Right atrium auricular region (tissue), 2 donors: Measurements from ENCODE around the gene LINGO1. TPM values are rescaled to one million over a fixed set of nuclear protein-coding genes. Genes with fewer than 3 reads are reported as not detected.

Source experiments
- DNase-seq: peaks from one replicate; pipeline ENCODE4 v3.0.0-alpha.2; 2019; ENCODE audit warnings: low spot score
- H3K27ac ChIP-seq, 2 donors: fragments of 200-600 bp; sonication (generic); 1 replicate in 1 of 2; 2 replicates in 1 of 2; pipeline ENCODE4 v1.5.1; 2016 to 2019
- H3K27me3 ChIP-seq, 2 donors: fragments of 200-600 bp; sonication (generic); one replicate each; pipeline versions ENCODE4 v1.5.1 to v1.6.0; 2017 to 2019
- H3K36me3 ChIP-seq: fragments of 200-600 bp; sonication (generic); one replicate; pipeline ENCODE4 v1.5.1; 2016
- H3K4me1 ChIP-seq, 2 donors: fragments of 200-600 bp; sonication (generic); one replicate each; pipeline versions ENCODE4 v1.5.1 to v1.6.0; 2017 to 2019
- H3K4me3 ChIP-seq, 2 donors: fragments of 200-600 bp; sonication (generic); 1 replicate in 1 of 2; 2 replicates in 1 of 2; pipeline ENCODE4 v1.5.1; 2017 to 2019; ENCODE audit warnings: mild to moderate bottlenecking in 1 of 2, moderate library complexity in 1 of 2
- H3K9me3 ChIP-seq, 2 donors: fragments of 200-600 bp; sonication (generic); one replicate each; pipeline ENCODE4 v1.5.1; 2019
- total RNA-seq, 2 donors: library from RNA; depleted of rRNA; stranded (reverse); fragments of >200 nt; gene quantifications; one replicate each; pipeline ENCODE4 v1.1.0, GENCODE V29; 2016
- TF ChIP-seq, protein P1 (sequence below), 2 donors: fragments of 200-600 bp; sonication (generic); IDR thresholded peaks; one replicate each; pipeline ENCODE4 v1.5.1; 2019; ENCODE audit warnings: antibody characterized with exemption in 2 of 2

Gene LINGO1
- total RNA-seq, 2 donors from 2014 or later: 7.0 to 9.4 TPM

GRCh38 chr15:77630056-77630455 is 2.7 kb downstream of the LINGO1 start:
- H3K4me3 ChIP-seq: no peak overlapping the region
- TF ChIP-seq, protein P1, sequence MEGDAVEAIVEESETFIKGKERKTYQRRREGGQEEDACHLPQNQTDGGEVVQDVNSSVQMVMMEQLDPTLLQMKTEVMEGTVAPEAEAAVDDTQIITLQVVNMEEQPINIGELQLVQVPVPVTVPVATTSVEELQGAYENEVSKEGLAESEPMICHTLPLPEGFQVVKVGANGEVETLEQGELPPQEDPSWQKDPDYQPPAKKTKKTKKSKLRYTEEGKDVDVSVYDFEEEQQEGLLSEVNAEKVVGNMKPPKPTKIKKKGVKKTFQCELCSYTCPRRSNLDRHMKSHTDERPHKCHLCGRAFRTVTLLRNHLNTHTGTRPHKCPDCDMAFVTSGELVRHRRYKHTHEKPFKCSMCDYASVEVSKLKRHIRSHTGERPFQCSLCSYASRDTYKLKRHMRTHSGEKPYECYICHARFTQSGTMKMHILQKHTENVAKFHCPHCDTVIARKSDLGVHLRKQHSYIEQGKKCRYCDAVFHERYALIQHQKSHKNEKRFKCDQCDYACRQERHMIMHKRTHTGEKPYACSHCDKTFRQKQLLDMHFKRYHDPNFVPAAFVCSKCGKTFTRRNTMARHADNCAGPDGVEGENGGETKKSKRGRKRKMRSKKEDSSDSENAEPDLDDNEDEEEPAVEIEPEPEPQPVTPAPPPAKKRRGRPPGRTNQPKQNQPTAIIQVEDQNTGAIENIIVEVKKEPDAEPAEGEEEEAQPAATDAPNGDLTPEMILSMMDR (IDR thresholded peaks at IDR 0.05): no peak
- peaks cover 0 to 8% of the 10 kb centered on the region in 2 donors for H3K27me3 ChIP-seq
- H3K4me1 ChIP-seq: peaks cover 0 to 35% of the 10 kb centered on the region in 2 donors
- H3K36me3 ChIP-seq: no peaks in the 10 kb centered on the region
- H3K9me3 ChIP-seq: no peaks in the 10 kb centered on the region
- no peak for DNase-seq
- H3K27ac ChIP-seq: no peak overlapping the region

DNA sequence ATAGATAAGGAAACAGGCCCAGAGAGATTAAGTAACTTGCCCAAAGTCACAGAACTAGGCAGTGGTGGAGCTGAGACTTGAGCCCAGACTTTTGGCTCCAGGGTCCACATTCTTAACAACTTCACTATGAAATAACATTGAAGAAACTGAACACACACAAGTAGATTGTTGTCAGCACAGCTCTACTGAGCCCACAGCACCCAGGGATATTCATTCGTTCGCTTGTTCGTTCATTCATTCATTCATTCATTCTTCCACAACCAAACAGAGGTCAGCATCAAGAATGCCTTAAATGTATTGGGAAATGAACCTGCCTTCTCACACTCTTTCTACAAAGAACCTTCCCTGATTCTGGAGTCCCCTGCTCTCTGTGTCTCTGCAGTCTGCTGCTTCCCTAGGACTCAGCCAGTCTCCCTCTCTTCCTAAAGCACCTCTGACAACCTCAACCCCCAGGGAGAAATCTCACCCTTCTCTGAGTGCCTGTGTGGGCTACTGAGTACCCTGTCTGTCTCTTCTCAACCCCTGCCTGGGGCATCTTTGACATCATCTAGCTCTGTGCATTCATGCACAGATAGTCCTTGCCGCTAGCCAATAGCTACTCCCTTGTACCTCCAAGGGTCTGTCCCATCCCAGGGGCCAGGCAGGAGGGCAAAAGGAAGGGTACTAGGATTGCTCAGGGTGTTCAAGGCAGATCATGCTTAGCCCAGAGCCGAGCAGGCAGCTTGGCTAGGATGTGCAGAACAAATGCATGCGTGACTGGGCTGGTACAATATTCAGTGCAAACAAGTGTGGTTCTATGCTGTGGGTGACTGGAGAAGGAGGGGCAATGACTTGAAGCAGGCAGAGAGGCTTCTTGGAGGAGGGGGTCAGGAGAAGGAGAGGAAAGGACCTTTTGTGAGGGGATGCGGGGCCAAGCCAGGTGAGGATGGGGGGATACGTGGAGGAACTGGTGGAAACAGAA is 3.4 kb downstream of the LINGO1 start:
- Histone ChIP-seq H3K27ac (no peak overlapping the region), H3K27me3 (peaks cover 0 to 2% of the 10 kb centered on the region in 2 donors), H3K4me1 (peaks cover 0 to 29% of the 10 kb centered on the region in 2 donors), H3K9me3 (no peaks in the 10 kb centered on the region), H3K36me3 (no peaks in the 10 kb centered on the region), H3K4me3 (no peak overlapping the region)
- TF ChIP-seq, protein P1 (IDR thresholded peaks at IDR 0.05): no peak
- DNase-seq: no peak

- Histone ChIP-seq H3K36me3 (no peaks in the 10 kb centered on the region), H3K4me3 (no peak overlapping the region), H3K9me3 (no peaks in the 10 kb centered on the region), H3K27me3 (no peaks in the 10 kb centered on the region), H3K4me1 (peaks cover 0 to 22% of the 10 kb centered on the region in 2 donors), H3K27ac (no peak overlapping the region)
- no peak for DNase-seq
- TF ChIP-seq, protein P1 (IDR thresholded peaks at IDR 0.05): no peak
Measured at GRCh38 chr15:77628010-77628409, 4.7 kb downstream of the LINGO1 start.

DNA sequence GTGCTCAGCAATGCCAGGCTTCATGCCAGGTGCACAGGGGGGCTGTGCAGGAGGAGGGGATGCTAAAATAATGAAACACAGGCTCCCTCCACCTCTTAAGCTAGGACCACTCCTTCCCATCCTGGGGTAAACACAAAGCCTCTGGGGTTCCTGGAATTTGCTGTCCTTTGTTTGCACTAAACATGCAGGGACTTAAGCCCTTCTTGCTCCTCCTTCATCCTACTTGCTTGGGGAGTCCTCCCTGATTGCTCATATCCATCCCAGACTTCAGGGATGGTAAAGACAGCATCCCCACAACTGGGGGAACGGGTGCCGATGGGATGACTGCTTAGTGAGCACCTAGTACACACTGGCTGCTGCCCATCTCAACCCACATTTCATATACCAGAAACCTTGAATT is 5.1 kb downstream of the LINGO1 start:
- Histone ChIP-seq H3K27ac (no peak overlapping the region), H3K4me1 (peaks cover 0 to 24% of the 10 kb centered on the region in 2 donors), H3K27me3 (no peaks in the 10 kb centered on the region), H3K4me3 (no peak overlapping the region), H3K9me3 (no peaks in the 10 kb centered on the region), H3K36me3 (no peaks in the 10 kb centered on the region)
- TF ChIP-seq, protein P1 (IDR thresholded peaks at IDR 0.05): no peak
- no peak for DNase-seq

- no peaks in the 10 kb centered on the region for H3K27me3 ChIP-seq
- H3K9me3 ChIP-seq: no peaks in the 10 kb centered on the region
- no peak overlapping the region for H3K27ac ChIP-seq
- no peak overlapping the region for H3K4me3 ChIP-seq
- H3K4me1 ChIP-seq: peaks cover 0 to 28% of the 10 kb centered on the region in 2 donors
- TF ChIP-seq, protein P1 (IDR thresholded peaks at IDR 0.05): no peak
- no peak for DNase-seq
- no peaks in the 10 kb centered on the region for H3K36me3 ChIP-seq
Measured at GRCh38 chr15:77627067-77627466, 5.6 kb downstream of the LINGO1 start.
